Fibroblast of skin of left biceps (primary cell): ENCODE data around the gene CLSTN2.
A peak's percentile ranks its signal among the peaks of the same experiment; 100 is the strongest.

Experiments
- DNase-seq, 2 experiments: peaks; one replicate each; pipeline ENCODE4 v3.0.0-alpha.2; 2013; ENCODE audit warnings: low read depth in 2 of 2

The CLSTN2 gene

DNA sequence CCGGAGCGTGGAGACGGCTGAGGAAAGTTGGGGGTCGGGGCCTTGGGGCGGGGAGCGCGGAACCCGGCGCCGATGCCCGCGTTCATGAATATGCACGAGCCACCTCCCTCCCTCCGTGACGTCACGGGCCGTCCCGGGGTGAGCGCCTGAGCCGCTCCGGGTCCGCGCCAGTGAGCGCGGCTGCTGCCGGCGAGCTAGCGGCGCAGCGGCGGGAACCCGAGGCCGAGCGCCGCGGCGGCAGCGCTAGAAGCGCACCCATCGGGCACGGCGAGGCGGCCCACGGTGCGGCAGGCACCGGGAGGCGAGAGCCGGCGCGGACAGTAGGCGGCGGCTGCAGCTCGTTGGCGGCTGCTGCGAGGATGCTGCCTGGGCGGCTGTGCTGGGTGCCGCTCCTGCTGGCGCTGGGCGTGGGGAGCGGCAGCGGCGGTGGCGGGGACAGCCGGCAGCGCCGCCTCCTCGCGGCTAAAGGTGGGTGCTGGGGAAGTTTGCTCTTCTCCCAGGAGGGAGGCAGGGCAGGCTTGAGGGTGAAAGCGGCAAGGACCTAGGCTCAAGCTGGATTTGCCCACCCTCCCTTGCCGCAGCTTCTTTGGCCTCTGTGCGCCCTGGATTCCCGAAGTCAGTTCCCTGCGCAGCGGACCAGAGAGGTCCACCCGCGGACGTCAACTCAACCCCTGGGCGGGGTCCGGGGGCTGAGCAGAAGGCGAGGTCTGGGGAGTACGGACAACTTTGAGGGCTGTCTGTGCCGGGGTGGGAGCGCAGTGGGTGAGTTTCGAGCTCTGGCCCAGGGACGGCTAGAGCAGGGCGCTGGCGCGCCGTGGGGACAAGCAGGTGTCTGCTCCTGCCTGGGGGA is at the start of gene CLSTN2:
CLSTN2 (plus strand) TSS at position 170 of the 850 bp plus-strand sequence.
- no peak for DNase-seq

DNA sequence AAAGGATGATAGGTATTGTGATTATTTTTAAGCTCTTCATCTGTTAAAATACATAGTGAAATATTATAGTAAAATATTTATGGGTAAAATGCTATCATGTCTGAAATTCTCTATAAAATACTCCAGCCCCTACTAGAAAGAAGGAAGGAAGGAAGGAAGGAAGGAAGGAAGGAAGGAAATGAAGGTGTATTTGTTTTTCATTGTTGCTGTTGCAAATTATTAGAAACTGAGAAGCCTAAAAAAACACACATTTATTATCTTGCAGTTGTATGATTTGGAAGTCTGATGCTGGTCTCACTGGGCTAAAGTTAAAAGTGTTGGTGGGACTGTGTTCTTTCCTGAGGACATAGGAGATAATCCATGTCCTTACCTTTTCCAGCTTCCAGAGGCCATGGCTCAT is 47.6 kb upstream of the CLSTN2 start:
- no peak for DNase-seq

DNA sequence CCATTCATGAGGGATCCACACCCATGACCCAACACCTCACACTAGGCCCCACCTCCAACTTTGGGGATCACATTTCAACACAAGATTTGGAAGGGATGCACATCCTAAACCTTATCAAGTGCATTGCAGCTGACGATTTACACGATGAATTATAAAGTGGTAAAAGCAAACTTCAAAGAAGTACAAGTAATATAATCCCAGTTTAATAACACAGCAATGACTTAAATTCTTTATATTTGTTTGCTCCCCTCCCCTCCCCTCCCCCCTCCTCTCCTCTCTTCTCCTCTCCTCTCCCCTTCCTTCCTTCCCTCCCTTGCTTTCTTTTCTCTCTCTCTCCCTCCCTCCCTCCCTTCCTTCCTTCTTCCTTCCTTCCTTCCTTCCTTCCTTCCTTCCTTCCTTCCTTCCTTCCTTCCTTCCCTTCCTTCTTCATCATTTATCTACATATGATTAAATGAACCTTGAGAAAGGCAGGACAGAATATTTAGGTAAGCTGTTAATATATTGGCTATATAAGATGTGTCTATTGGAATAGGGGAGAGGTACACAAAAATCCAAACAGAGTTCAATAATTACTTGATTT is 46.3 kb upstream of the CLSTN2 start:
- no peak for DNase-seq

DNA sequence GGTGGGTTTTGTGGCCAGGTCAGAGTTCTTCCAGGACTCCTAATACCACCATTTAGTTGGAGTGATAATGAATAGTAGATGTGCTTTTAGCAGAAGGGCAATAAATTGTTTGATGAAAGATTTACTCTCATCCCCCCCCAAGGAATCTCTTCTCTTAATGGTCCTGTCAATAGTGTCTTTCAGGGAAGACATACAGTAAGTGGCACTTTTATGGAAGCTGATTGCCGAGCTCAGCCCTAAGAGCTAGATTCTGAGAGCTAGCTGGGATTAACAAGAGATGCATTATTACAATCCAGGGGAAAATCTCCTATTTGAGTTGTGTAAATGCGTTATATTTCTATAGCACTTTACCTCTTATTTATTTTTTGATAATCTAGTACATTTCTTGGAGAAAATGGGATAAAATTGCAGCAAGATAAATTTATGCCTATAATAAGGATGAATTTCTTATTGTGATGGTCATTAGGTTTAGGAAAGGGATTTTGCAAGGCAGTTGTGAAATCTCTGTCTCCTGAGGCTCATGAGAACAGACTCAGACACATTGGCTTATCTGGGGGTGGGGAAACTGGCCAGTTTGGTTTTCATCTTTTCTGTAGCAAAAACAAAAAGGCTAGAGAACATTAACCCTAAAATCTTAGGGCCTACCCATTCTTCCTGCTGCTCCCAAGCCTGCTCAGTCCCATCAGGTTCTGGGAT is 41.6 kb upstream of the CLSTN2 start:
- DNase-seq: no peak

DNA sequence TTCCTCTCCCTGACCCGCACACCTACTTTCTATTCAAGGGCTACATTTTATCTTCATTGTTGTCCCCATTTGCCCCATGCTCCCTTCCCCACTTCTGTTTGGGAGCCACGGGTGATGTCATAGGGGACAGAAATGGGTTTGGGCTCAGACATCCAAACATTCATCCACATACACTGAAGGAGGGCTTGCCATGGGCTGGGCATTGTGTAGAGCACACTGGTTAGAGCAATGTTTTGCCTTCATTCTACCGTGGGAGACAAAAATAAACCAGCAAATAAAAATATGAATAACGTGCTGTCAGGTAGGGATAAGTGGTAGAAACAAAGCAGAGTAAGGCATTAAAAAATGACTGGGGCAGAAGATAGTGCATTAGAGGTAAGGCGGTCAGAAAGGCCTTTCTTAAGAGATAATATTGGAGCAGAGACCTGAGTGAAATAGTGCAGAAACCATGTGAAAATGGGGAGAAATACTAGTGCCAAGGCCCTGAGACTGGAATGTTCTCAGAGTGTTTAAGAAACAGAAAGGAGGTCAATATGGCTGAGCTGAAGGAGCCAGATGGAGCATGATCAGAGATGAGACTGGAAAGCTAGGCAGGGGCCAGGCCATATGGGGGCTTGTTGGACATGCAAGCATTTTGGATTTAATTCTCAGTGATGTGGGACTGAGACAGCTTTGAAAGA is 40.9 kb upstream of the CLSTN2 start:
- no peak for DNase-seq

DNA sequence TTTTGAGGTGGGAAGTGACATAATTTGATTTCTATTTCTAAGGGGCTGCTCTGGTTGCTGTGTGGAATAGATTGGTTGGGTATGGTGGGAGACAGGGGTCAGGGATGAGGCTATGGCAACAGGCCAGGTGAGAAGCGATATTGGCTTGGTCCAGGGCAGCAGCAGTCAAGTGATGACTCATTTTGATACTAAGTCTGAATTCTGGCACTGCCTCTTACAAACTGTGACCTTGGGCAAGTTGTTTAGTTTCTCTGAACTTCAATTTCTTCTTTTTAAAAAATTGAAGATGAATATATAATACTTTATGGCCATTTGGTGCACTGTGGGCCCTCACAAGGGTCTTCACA is 40.4 kb upstream of the CLSTN2 start:
- no peak for DNase-seq

DNA sequence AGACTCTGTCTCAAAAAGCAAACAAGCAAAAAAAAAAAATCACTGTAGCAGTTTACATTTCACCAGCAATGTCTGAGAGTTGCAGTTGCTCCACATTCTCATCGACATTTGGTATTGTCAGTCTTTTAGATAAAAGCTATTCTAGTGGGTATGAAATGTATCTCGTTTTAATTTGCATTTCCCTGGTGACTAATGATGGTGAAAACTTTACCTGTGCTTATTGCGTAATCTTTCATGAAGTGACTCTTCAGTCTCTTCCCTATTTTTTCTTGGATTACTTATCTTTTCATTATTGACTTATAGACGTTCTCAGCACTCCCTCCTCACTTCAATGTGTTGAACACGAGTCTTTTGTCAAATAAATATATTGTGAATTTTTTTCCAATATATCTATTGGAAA is 37.2 kb upstream of the CLSTN2 start:
- no peak for DNase-seq

DNA sequence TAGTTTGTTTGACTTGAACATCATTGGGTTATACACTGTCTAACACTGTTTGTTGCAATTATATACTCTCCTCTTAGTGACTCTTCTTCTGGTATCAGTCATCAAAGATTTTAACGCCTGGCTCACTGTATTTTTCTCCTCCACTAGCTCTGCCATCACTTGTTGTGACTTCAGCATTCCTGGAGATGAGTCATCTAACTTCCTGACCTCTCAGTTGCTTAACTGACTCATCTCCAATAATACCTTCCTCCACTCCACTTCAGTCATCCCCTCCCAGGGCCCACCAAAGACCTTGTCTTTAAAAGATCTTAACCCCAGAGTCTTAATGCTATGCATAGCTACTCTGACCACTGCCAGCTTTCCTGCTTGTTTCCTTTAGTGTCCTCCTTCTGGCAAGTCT is 28.6 kb upstream of the CLSTN2 start:
- no peak for DNase-seq

DNA sequence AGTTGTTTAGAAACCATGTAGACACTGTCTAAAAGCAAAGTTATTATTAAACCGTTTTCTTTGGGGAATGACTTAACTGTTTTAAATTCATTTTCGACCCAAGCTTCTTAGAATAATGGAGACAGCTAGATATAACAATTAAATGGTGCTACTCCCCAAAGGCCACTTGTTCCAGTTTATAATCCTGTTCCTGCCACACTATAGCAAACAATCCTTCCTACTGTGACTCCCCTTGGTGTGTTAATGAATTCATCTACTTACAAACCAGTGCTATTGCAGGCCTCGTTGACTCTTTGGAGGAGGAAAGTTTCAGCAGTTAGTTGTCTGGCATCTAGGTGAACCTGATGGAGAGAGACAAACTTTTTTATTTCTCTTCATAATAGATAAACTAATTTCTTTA is 25.2 kb upstream of the CLSTN2 start:
- no peak for DNase-seq

DNA sequence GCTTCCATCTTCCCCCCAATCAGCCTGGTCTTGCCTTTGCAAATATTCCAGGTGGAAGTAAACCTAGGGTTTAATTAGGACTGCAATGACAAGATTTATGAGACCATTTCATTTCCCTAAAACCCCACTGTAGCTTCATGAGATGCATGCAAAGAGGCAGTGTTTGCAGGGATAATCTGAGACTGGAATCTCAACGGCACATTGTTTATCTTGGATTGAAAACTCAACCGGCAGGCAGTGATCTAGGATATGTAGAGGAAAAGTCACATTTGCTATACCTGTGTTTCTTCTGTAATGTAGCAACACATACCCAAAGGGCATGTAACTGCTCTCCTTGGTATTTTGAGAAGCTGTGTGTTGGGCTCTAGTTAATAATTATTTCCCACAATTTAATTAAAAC is 18.7 kb upstream of the CLSTN2 start:
- DNase-seq: no peak

DNA sequence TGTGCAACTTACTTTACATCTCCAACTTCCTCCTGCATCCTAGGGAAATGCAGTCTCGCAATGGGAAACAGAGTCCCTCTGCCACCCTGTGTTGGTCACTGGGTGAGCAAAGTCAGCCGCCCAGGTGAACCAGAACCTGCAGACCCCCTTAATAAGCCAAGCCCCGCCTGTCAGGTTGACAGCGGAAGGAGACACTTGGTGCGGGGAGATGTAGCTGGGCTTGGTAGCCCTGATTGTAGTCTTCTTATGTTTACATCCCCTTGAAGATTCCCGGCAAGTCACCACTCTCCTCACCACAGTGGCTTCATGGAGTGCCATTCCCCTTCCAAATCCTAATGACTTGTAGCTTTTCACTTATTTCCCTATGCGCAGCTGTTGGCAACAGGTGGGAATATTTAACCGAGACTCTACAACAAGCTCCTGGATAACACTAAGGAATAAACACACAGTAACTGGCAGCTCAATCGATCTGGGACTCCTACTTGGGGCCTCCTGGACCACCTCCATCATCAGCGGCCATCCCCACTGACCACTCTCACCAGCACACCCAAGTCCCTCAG is 17.7 kb upstream of the CLSTN2 start:
- DNase-seq: no peak

DNA sequence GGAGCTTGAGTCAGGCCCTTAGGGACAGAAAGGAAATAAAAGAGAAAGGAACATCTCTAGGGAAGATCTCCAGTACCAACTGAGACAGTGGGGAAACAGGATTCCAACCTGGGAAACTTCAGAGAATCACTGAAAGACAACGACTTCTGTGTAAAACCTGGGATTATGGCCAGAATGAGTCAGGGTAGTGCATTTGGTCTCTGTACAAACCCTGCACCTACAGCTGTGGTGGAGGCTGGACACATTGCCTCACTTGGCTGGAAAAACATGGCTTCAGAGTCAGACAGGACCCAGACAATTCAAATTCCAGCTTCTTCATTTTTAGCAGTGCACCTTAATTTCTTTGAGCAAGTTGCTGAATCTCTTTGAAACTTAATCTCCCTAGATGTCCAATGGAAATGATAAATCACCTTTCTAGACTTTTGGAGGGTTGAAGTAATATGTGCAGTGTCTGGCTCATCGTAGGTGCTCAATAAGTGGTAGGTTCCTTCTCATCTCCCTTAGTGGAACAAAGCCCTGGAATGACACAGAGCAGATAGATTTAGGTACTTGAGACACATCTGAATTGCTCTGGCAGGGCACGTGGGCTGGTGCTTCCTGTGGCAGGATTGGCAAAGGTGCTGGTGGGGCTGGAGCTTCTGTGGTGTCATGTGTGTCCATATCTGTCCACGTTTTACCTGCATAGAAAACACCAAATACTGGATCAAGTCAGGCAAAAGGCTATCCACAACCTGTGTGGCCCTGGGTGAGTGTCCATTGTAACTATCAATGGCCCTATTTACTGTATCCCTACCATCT is 6.1 kb upstream of the CLSTN2 start:
- no peak for DNase-seq

DNA sequence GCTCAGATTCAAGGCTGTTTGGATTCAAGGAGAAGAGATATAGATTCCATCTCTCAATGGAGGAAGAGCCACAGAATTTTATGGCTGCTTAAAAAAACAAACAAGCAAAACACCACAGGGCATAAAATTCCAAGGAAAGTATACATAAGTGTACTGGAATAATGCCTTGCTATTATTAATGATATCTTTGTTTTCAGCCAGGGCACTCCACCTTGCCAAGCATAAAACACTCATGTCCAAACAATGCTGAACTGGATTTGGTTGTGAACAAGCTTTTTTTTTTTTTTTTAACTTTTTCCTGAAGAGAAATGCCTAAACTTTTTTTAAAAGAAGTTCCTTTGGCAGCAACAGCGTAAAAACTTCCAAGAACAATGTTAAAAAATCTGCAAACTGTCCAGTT is 4.8 kb upstream of the CLSTN2 start:
- no peak for DNase-seq

DNA sequence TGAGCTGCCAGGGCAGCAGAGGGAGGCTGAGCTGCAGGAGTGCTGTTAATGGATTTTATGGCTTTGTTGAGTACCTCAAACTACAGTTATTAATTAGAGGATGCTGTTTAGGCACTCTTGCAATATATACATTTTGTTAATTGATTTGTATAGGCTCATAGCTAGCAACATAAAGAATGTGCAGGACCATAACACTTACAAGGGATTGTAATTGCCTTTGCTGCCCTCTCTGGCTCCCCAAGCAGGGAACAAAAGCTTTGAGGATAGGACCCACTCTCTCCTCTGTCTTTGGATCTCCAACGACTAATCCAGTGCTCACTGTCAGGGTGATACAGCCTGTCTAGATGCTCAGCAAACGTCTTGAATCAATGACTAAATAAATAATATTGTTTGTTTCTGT is 1.2 kb upstream of the CLSTN2 start:
- DNase-seq: no peak

DNA sequence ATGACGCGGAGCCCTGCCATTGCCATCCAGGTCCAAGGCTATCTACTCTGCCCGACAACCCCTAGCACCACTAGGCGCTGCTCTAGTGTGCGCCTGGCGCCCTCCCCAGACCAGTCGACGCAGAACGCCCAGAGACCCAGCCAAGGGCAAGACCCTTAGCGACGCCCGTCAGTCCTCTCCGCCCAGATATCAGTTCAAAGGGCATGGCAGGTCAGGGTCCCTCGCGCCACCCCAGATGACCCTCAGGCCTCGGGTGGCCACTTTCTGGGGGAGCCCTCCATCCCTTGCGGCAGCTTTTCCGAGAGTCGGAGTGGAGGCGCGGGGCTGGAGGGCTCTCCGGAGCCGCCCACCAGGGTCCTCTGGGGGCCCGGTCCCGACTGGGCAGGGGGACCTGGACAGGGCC is 371 bp upstream of the CLSTN2 start:
- no peak for DNase-seq

DNA sequence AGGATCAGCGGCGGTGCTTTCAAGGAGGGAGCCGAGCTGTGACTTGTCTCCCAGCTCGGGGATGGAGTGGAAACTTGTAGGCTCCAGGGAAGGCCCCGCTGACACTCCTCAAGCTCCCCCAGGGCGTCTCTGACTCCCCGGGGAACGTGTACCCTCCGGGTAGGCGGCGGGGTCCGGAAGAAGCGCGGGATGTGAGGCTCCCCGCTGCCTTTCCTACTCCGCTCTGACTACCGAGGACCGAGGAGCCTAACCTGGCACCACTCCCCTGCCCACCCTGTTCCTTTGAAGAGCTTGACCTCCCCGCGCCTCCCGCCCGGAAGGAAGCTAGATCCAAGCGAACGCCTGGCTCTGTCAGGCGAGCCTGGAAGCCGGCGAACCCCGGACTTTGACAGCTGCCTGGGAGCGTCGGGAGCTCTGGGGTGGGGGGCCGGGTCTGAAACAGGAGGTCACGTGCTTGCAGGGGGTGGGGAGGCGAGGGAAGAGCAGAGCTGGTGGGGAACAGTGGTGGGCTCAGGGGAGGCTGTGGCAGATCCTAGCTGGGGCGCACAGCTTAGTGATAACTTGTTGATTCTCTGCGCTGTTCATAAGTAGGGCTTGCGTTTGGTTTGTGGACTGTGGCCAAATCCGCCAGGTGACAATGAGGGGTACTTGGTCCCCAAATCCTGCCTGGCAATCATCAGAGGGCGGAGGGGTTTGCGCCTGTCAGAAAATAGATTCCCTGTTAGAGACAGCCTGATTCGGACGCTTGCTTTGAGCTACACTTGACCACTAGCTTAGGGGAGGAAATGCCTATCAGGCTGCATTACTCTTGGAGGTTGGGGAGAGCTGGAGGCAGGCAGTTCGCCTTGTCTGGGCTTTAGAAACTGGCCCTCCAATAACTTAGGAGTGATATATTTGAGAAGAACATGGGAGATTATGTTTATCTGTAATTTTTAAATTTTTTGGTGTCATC is 1.2 kb downstream of the CLSTN2 start:
- no peak for DNase-seq

DNA sequence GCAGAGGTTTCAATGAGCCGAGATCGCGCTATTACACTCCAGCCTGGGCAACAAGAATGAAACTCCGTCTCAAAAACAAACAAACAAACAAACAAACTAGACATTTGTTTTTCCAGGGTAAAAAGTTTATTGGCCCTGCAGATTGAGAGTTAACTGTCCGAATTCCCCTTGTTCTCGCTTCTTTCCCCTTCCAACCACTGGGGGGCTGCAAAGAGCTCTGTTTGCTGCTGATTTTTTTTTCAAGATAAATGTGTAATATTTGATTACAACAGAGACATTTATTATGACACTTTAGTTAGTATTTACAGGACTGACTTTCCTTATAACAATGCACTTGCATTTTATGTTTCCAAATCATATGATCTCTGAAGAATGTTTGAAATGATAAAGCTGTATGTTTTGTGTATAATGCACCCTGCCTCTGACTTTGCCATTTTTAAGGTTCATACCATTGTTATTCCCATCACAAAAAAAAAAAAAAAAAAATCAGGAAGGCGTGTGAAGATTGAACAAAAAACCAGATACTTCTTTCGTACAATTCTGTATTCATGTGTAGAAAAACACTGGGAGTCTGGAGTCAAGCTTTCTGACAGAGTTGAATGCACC is 2.8 kb downstream of the CLSTN2 start:
- peak in 1 of 2 experiments; percentile 1 for DNase-seq

DNA sequence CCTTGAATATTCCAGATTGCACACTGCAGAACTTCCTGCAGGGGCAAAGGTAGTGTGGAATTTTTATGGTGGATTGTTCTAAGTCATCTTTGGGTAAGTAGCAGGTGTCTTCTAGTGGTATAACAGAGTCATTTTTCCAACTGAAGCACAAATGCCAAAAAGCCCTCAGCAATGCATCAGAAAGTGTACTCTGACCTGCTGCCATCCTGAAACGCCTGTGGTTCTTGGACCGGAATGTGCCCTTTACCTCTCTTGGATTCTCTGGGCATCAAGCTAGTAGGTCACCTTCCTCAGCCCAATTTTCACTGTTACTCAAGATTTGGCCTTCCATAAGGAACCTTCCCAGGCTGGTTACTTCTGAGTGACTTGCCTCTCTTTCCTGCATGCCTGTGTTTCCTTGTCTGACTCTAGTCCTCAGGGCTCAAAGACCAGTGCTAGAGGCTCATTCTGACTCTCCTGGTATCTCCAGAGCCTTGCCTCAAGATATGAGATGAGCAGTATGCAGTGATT is 4.8 kb downstream of the CLSTN2 start:
- no peak for DNase-seq

DNA sequence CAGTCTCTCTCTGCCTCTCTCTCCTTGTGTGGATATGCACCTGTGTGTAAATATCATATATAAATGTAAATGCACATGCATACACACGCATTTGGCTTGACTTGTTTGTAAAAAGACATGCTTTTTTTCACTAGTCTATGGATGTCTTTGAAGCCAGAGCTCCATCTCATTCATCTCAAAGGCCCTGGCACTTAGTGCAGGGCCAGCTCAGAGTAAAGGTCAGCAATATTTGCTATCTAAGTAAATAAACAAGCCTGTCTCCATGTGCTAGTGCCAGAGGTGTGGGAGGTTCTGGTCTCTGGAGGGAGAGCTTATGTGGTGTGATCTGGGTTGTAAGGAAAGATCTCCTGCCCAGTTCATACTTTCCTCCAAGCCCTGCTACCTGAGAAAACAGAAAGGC is 5.6 kb downstream of the CLSTN2 start:
- DNase-seq: no peak

DNA sequence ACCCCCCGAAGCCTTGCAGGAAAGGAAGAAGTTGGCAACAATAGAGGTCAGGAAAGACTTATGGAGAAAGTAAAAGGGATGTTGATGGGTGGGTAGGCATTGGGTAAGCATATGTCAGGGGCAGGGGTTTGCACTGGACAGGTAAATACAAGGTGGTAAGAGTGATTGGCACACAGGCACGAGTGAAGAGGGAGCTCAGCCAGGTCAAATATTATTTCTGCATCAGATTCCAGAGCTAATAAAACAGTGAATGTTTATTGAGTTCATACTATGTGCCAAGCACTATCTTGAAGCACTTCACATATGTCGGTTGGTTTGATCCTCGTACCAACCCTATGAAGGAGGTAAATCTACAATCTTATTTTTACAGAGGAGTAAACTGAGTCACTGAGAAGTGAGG is 6.6 kb downstream of the CLSTN2 start:
- DNase-seq: no peak
